K562 (cell line): Measurements from ENCODE around the gene GPATCH4. TPM values are rescaled to one million over a fixed set of nuclear protein-coding genes. Genes with fewer than 3 reads are reported as not detected.

Experiments used
- ASH1L ChIP-seq: fragments of 450-650 bp; IDR thresholded peaks from 2 replicates; pipeline ENCODE4 v1.6.1; 2018; ENCODE audit warnings: borderline replicate concordance, mild to moderate bottlenecking, low read depth; ENCODE audit not compliant: partially characterized antibody
- CBX8 ChIP-seq: fragments of 200-600 bp; sonication (generic); IDR thresholded peaks from 2 replicates; pipeline ENCODE4 v1.6.1; 2012; ENCODE audit warnings: borderline replicate concordance, mixed run types, low read depth, mild to moderate bottlenecking, moderate library complexity, mixed read lengths, low read length, control low read depth, inconsistent platforms; ENCODE audit not compliant: poor library complexity, severe bottlenecking; ENCODE audit errors: extremely low read depth
- CHD4 ChIP-seq: fragments of 200-600 bp; sonication (generic); IDR thresholded peaks from 3 replicates; pipeline ENCODE4 v1.6.1; 2012; ENCODE audit warnings: low read depth, mild to moderate bottlenecking, mixed read lengths, low read length, inconsistent platforms; ENCODE audit not compliant: insufficient read depth, insufficient replicate concordance, poor library complexity, severe bottlenecking
- CREBBP ChIP-seq: IDR thresholded peaks from one replicate; pipeline ENCODE4 v1.6.1; 2012; ENCODE audit warnings: low read depth, mild to moderate bottlenecking, control low read depth, inconsistent platforms, low read length
- HMG20B ChIP-seq: fragments of 250-450 bp; sonication (Bioruptor Pico); IDR thresholded peaks from 2 replicates; pipeline ENCODE4 v1.5.0; 2021; ENCODE audit warnings: mild to moderate bottlenecking
- MYNN ChIP-seq, 2 experiments: sonication (generic); formaldehyde crosslinking in 1 of 2; IDR thresholded peaks; 2 replicates each; pipeline versions ENCODE4 v1.5.0 to v1.6.1; 2016 to 2020; ENCODE audit warnings: antibody characterized with exemption in 1 of 2, missing genetic modification reagents in 1 of 2
- RAD21 ChIP-seq, 2 experiments: fragments of 250-450 bp in 1 of 2; fragments of 450-650 bp in 1 of 2; sonication (Bioruptor Pico) in 1 of 2; formaldehyde crosslinking in 1 of 2; IDR thresholded peaks in 1 of 2; conservative IDR thresholded peaks in 1 of 2; 2 replicates each; pipeline versions ENCODE4 v1.4.0 to v1.8.0; 2020 to 2022; ENCODE audit warnings: mild to moderate bottlenecking in 2 of 2, moderate library complexity in 1 of 2
- SMAD3 ChIP-seq: fragments of 450-650 bp; formaldehyde crosslinking; conservative IDR thresholded peaks from 2 replicates; pipeline ENCODE4 v1.4.0; 2020; ENCODE audit warnings: mild to moderate bottlenecking
- SMARCA4 ChIP-seq: fragments of 450-650 bp; IDR thresholded peaks from 2 replicates; pipeline ENCODE4 v1.6.1; 2016
- TCF7L2 ChIP-seq: fragments of 150-350 bp; IDR thresholded peaks from 2 replicates; pipeline ENCODE4 v1.6.1; 2016; ENCODE audit warnings: low read depth, mild to moderate bottlenecking, low read length, moderate library complexity
- TRIM28 ChIP-seq: fragments of 450-650 bp; IDR thresholded peaks from 2 replicates; pipeline ENCODE4 v1.6.1; 2017
- ZNF347 ChIP-seq: fragments of 450-650 bp; formaldehyde crosslinking; IDR thresholded peaks from 2 replicates; pipeline ENCODE4 v1.4.0; 2020; ENCODE audit warnings: low read depth, mild to moderate bottlenecking, moderate library complexity
- ZNF76 ChIP-seq: fragments of 250-450 bp; sonication (Bioruptor Pico); IDR thresholded peaks from 2 replicates; pipeline ENCODE4 v1.4.0; 2020; ENCODE audit warnings: mild to moderate bottlenecking, moderate library complexity, borderline replicate concordance
- polyA plus RNA-seq, 8 experiments: library from polyadenylated mRNA; depleted of rRNA in 4 of 8; stranded (reverse) in 5 of 8; unstranded in 3 of 8; fragments of >200 nt; fragmentation: Nextera tagmentation in 2 of 8; fragmentation: Illumina TruSeq in 1 of 8; extraction: Ambion mirVana in 2 of 8; extraction: Trizol in 1 of 8; gene quantifications; 2 replicates each; pipeline versions ENCODE4 v1.2.1 to v1.2.3, GENCODE V29; 2011 to 2014; ENCODE audit warnings: inconsistent platforms in 1 of 8, missing spikeins in 1 of 8
- total RNA-seq, 7 experiments: library from RNA; depleted of rRNA in 6 of 7; stranded (reverse); fragments of >200 nt in 6 of 7; fragmentation: Illumina TruSeq in 2 of 7; extraction: Trizol in 2 of 7; gene quantifications; 2 replicates each; pipeline versions ENCODE4 v1.2.1 to v1.2.3, GENCODE V29; 2011 to 2021; ENCODE audit warnings: low replicate concordance in 1 of 7
- TF ChIP-seq, protein P1 (sequence below): fragments of 250-450 bp; sonication (Bioruptor Pico); IDR thresholded peaks from 2 replicates; pipeline ENCODE4 v1.4.0; 2020
- TF ChIP-seq, protein P2 (sequence below): fragments of 450-650 bp; formaldehyde crosslinking; IDR thresholded peaks from 2 replicates; pipeline ENCODE4 v1.4.0; 2020; ENCODE audit warnings: mild to moderate bottlenecking, moderate library complexity
- TF ChIP-seq, protein P3 (sequence below): sonication (generic); formaldehyde crosslinking; IDR thresholded peaks from 2 replicates; pipeline ENCODE4 v1.8.0; 2023; ENCODE audit warnings: mild to moderate bottlenecking, missing genetic modification reagents
- TF ChIP-seq, protein P4 (sequence below), 2 experiments: IDR thresholded peaks in 1 of 2; conservative IDR thresholded peaks in 1 of 2; 2 replicates each; pipeline ENCODE4 v1.6.1; 2016; ENCODE audit warnings: low read depth in 2 of 2, mild to moderate bottlenecking in 1 of 2, missing compliant biosample characterization in 1 of 2, missing genetic modification characterization in 1 of 2, moderate library complexity in 1 of 2
- TF ChIP-seq, protein P5 (sequence below): fragments of 450-650 bp; IDR thresholded peaks from one replicate; pipeline ENCODE4 v1.6.1; 2018; ENCODE audit warnings: mild to moderate bottlenecking, moderate library complexity; ENCODE audit not compliant: partially characterized antibody

Gene GPATCH4
- total and polyA plus RNA-seq, 9 of the 15 experiments (the other 6 are each of a cell fraction or from before 2014, with no cell fraction given), result 43.7 to 105 (median 76.5) TPM

DNA sequence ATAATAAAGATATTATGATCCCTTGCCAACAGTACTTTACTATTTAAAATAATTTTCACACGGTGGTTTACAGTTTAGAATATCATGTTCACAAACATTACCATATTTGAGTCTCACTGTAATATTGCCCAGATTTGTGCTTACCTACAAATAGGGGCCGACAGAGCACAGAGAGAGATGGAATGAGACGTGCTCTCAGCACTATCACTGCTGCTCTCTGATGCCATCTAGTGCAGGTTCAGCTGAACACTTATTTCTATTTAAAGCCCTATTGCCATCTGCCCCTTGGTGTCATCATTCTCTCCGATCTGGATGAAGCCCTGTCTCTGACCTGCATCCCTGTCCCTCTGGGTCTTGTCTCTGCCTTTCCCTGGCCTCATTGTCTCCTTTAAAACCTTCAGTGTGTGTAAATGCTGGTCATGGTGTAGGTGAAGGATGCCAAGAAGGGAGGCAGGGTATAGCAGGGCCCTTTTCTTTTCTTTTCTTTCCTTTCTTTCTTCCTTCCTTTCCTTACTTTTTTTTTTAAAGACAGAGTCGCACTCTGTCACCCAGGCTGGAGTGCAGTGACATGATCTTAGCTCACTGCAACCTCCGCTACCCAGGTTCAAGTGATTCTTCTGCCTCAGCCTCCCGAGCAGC lies 6.9 kb upstream of the GPATCH4 start (continued):
- TF ChIP-seq MYNN (IDR thresholded peaks at IDR 0.05) (no peak), MYNN (CRISPR knock-in tag; IDR thresholded peaks at IDR 0.05) (no peak), RAD21 (CRISPR knock-in tag; conservative IDR thresholded peaks at IDR 0.05 in 1 of 2, IDR thresholded peaks at IDR 0.05 in 1 of 2) (peak; percentile 70 to 87), ZNF347 (CRISPR knock-in tag) (no peak), ZNF76 (CRISPR knock-in tag) (no peak), CHD4 (no peak), ASH1L (no peak), TRIM28 (no peak), TCF7L2 (no peak), HMG20B (CRISPR knock-in tag) (no peak), CREBBP (no peak), SMARCA4 (0 out of 2 replicates have a peak, but pooled peaks have one; percentile 36), CBX8 (no peak), SMAD3 (CRISPR knock-in tag) (no peak)
- TF ChIP-seq, protein P1, sequence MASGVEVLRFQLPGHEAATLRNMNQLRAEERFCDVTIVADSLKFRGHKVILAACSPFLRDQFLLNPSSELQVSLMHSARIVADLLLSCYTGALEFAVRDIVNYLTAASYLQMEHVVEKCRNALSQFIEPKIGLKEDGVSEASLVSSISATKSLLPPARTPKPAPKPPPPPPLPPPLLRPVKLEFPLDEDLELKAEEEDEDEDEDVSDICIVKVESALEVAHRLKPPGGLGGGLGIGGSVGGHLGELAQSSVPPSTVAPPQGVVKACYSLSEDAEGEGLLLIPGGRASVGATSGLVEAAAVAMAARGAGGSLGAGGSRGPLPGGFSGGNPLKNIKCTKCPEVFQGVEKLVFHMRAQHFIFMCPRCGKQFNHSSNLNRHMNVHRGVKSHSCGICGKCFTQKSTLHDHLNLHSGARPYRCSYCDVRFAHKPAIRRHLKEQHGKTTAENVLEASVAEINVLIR (CRISPR knock-in tag), result no peak
- TF ChIP-seq, protein P2, sequence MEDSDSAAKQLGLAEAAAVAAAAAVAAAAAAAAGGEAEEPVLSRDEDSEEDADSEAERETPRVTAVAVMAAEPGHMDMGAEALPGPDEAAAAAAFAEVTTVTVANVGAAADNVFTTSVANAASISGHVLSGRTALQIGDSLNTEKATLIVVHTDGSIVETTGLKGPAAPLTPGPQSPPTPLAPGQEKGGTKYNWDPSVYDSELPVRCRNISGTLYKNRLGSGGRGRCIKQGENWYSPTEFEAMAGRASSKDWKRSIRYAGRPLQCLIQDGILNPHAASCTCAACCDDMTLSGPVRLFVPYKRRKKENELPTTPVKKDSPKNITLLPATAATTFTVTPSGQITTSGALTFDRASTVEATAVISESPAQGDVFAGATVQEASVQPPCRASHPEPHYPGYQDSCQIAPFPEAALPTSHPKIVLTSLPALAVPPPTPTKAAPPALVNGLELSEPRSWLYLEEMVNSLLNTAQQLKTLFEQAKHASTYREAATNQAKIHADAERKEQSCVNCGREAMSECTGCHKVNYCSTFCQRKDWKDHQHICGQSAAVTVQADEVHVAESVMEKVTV (CRISPR knock-in tag), result peak; percentile 69
- TF ChIP-seq, protein P3, sequence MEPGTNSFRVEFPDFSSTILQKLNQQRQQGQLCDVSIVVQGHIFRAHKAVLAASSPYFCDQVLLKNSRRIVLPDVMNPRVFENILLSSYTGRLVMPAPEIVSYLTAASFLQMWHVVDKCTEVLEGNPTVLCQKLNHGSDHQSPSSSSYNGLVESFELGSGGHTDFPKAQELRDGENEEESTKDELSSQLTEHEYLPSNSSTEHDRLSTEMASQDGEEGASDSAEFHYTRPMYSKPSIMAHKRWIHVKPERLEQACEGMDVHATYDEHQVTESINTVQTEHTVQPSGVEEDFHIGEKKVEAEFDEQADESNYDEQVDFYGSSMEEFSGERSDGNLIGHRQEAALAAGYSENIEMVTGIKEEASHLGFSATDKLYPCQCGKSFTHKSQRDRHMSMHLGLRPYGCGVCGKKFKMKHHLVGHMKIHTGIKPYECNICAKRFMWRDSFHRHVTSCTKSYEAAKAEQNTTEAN, result no peak
- TF ChIP-seq, protein P4, sequence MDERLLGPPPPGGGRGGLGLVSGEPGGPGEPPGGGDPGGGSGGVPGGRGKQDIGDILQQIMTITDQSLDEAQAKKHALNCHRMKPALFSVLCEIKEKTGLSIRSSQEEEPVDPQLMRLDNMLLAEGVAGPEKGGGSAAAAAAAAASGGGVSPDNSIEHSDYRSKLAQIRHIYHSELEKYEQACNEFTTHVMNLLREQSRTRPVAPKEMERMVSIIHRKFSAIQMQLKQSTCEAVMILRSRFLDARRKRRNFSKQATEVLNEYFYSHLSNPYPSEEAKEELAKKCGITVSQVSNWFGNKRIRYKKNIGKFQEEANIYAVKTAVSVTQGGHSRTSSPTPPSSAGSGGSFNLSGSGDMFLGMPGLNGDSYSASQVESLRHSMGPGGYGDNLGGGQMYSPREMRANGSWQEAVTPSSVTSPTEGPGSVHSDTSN (CRISPR knock-in tag; IDR thresholded peaks at IDR 0.05; ENCODE audit: low read depth), result no peak
- TF ChIP-seq, protein P4 (tag; conservative IDR thresholded peaks at IDR 0.05; ENCODE audit: low read depth), result no peak
- TF ChIP-seq, protein P5, sequence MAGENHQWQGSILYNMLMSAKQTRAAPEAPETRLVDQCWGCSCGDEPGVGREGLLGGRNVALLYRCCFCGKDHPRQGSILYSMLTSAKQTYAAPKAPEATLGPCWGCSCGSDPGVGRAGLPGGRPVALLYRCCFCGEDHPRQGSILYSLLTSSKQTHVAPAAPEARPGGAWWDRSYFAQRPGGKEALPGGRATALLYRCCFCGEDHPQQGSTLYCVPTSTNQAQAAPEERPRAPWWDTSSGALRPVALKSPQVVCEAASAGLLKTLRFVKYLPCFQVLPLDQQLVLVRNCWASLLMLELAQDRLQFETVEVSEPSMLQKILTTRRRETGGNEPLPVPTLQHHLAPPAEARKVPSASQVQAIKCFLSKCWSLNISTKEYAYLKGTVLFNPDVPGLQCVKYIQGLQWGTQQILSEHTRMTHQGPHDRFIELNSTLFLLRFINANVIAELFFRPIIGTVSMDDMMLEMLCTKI, result no peak
